Vagina (tissue), 2 donors: ENCODE measurements around the gene DCAKD. TPM values are rescaled to one million over a fixed set of nuclear protein-coding genes. Genes with fewer than 3 reads are reported as not detected.

Experiments
- DNase-seq, 2 donors: peaks; one replicate each; pipeline ENCODE4 v3.0.0-alpha.2; 2017; ENCODE audit errors: extremely low spot score in 2 of 2
- H3K27ac ChIP-seq: fragments of 200-600 bp; sonication (generic); one replicate; pipeline ENCODE4 v1.5.1; 2019
- H3K27me3 ChIP-seq: fragments of 200-600 bp; sonication (generic); one replicate; pipeline ENCODE4 v1.5.1; 2019
- H3K36me3 ChIP-seq, 2 donors: fragments of 200-600 bp; sonication (generic); one replicate each; pipeline ENCODE4 v1.5.1; 2017 to 2019
- H3K4me1 ChIP-seq: fragments of 200-600 bp; sonication (generic); one replicate; pipeline ENCODE4 v1.5.1; 2019
- H3K4me3 ChIP-seq, 2 donors: fragments of 200-600 bp; sonication (generic); 1 replicate in 1 of 2; 2 replicates in 1 of 2; pipeline ENCODE4 v1.5.1; 2016 to 2019
- H3K9me3 ChIP-seq: fragments of 200-600 bp; sonication (generic); one replicate; pipeline ENCODE4 v1.5.1; 2019
- POLR2A ChIP-seq, 2 donors: fragments of 450-650 bp; IDR thresholded peaks; one replicate each; pipeline ENCODE4 v1.6.1; 2017; ENCODE audit warnings: antibody characterized with exemption in 2 of 2, mild to moderate bottlenecking in 2 of 2, moderate library complexity in 2 of 2
- POLR2AphosphoS5 ChIP-seq, 2 donors: sonication (generic); formaldehyde crosslinking; IDR thresholded peaks; one replicate each; pipeline ENCODE4 v1.9.0; 2017; ENCODE audit warnings: antibody characterized with exemption in 2 of 2, mild to moderate bottlenecking in 2 of 2, low read depth in 1 of 2; ENCODE audit not compliant: insufficient read depth in 1 of 2
- intact Hi-C: fragments of 100-400 bp; cut with DNase I; formaldehyde crosslinking; loops from one replicate; pipeline ENCODE4 v1.15.1; 2023
- total RNA-seq: library from RNA; depleted of rRNA; stranded (reverse); fragments of >200 nt; gene quantifications from one replicate; pipeline ENCODE4 v1.2.3, GENCODE V29; 2016
- TF ChIP-seq, protein P1 (sequence below), 3 experiments: fragments of 450-650 bp in 2 of 3; fragments of 200-600 bp in 1 of 3; sonication (generic) in 1 of 3; IDR thresholded peaks; one replicate each; pipeline ENCODE4 v1.5.1; 2017 to 2019; ENCODE audit warnings: antibody characterized with exemption in 3 of 3, mild to moderate bottlenecking in 2 of 3, moderate library complexity in 2 of 3

The DCAKD gene
- total RNA-seq, 1 donor from 2014 or later, result 54.5 TPM

DNA sequence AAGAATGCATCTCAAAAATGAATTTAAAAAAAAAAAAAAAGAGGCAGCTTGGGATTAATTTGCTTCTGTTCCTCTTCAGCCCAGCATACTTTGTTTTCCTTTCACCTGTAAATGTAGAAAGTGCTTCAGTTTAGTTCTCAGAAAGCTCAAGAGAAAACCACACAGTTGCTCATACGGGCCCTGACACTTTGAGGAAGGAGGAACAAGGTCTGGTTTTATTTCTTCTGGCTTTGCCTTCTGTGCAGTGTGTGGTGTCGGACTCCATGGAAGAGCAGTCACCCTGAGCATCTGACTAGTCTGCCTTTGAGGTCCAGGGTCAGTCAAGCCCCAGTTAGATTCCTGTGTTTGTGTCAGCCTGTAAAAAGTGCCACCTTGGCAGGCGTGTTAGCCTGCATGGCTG is 37.3 kb upstream of the DCAKD start:
- no peak overlapping the region for H3K4me3 ChIP-seq
- TF ChIP-seq POLR2A (IDR thresholded peaks at IDR 0.05) (no peak), POLR2AphosphoS5 (IDR thresholded peaks at IDR 0.05; ENCODE audit: insufficient read depth in 1 of 2, low read depth in 1 of 2) (no peak)
- TF ChIP-seq, protein P1, sequence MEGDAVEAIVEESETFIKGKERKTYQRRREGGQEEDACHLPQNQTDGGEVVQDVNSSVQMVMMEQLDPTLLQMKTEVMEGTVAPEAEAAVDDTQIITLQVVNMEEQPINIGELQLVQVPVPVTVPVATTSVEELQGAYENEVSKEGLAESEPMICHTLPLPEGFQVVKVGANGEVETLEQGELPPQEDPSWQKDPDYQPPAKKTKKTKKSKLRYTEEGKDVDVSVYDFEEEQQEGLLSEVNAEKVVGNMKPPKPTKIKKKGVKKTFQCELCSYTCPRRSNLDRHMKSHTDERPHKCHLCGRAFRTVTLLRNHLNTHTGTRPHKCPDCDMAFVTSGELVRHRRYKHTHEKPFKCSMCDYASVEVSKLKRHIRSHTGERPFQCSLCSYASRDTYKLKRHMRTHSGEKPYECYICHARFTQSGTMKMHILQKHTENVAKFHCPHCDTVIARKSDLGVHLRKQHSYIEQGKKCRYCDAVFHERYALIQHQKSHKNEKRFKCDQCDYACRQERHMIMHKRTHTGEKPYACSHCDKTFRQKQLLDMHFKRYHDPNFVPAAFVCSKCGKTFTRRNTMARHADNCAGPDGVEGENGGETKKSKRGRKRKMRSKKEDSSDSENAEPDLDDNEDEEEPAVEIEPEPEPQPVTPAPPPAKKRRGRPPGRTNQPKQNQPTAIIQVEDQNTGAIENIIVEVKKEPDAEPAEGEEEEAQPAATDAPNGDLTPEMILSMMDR (IDR thresholded peaks at IDR 0.05), result no peak
- peaks cover 42% of the 10 kb centered on the region for H3K4me1 ChIP-seq
- no peaks in the 10 kb centered on the region for H3K9me3 ChIP-seq
- peaks cover 2 to 42% of the 10 kb centered on the region in 2 donors for H3K36me3 ChIP-seq
- no peak overlapping the region for H3K27ac ChIP-seq
- intact Hi-C loops, result no loop called here
- no peak for DNase-seq
- no peaks in the 10 kb centered on the region for H3K27me3 ChIP-seq

DNA sequence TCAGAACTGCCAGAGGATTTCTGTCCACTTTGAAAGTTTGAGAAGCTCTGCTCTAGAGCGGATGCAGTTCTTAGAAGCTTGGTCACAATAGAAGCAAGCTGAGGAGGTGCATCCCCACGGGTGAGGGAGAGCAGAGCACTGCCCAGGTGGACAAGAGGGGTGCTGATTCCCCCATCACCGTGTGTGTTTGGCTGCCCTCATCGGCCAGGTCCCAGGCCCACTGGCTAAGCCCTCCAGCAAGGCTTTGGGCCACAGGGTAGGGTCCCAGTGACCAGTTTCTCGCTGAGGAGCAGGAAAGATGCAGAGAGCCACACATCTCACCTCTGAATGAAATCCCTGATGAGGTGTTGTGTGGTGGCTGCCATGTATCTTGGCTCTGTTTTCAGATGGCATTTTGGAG is 36.5 kb upstream of the DCAKD start:
- Histone ChIP-seq H3K4me3 (no peak overlapping the region), H3K36me3 (peaks cover 2 to 48% of the 10 kb centered on the region in 2 donors), H3K9me3 (no peaks in the 10 kb centered on the region), H3K27ac (peak overlapping the region; percentile 16), H3K4me1 (peaks cover 34% of the 10 kb centered on the region), H3K27me3 (no peaks in the 10 kb centered on the region)
- TF ChIP-seq POLR2AphosphoS5 (IDR thresholded peaks at IDR 0.05; ENCODE audit: insufficient read depth in 1 of 2, low read depth in 1 of 2) (no peak), POLR2A (IDR thresholded peaks at IDR 0.05) (no peak)
- TF ChIP-seq, protein P1 (IDR thresholded peaks at IDR 0.05), result no peak
- intact Hi-C loops, result no loop called here
- no peak for DNase-seq

DNA sequence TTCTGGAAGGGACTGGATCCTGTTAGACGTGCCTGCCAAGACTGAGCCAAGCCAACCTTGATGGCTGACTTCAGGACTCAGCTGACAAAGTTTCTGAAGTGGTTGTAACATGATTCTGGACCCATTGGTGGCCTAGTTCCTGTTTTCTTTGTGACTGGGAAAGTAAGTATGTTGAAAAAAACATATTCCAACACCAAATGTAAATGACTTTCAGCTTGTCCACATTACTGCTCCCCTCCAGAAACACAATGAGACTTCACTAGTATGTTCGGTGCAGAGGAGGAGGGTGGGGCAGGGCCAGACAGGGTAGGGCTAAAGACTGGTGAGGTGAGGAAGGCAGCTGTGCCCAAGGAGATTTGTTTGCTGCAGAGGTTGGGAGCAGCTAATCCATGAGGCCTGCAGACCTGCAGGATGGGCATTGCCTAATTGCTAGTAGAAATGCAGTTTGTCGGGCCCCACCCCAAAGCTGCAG is 36.1 kb upstream of the DCAKD start:
- Histone ChIP-seq H3K9me3 (no peaks in the 10 kb centered on the region), H3K4me3 (no peak overlapping the region), H3K4me1 (peaks cover 31% of the 10 kb centered on the region), H3K27me3 (no peaks in the 10 kb centered on the region), H3K27ac (peak overlapping the region; percentile 16), H3K36me3 (peaks cover 2 to 52% of the 10 kb centered on the region in 2 donors)
- intact Hi-C loops, result no loop called here
- no peak for DNase-seq
- TF ChIP-seq POLR2AphosphoS5 (IDR thresholded peaks at IDR 0.05; ENCODE audit: insufficient read depth in 1 of 2, low read depth in 1 of 2) (peak in 1 of 2 donors; percentile 56), POLR2A (IDR thresholded peaks at IDR 0.05) (no peak)
- TF ChIP-seq, protein P1 (IDR thresholded peaks at IDR 0.05), result no peak

DNA sequence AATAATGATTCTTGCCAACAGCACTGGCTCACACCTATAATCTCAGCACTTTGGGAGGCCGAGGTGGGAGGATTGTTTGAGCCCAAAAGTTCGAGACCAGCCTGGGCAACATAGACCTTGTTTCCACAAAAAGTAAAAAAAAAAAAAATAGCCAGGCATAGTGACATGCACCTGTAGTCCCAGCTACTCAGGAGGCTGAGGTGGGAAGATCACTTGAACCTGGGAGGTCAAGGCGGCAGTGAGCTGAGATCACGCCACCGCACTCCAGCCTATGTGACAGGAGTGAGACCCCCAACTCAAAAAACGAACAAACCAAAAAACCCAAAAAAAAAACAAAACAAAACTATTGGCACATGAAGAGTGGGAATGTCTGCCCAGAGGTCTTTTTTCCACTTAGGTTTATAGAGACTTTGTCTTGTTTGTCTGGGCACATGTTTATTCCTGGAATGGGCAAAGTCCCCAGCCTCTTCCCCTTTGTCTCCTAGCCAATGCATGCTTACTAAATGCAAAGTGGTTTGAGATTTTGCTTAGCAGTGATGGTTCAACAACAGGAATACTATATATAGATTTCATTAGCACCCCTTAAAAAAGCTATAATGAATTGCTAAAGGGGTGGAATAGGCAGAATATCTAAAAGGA is 35.6 kb upstream of the DCAKD start:
- H3K36me3 ChIP-seq, result peaks cover 2 to 58% of the 10 kb centered on the region in 2 donors
- DNase-seq, result no peak
- intact Hi-C loops, result no loop called here
- peak overlapping the region; percentile 16 for H3K27ac ChIP-seq
- H3K27me3 ChIP-seq, result no peaks in the 10 kb centered on the region
- H3K4me1 ChIP-seq, result peaks cover 31% of the 10 kb centered on the region
- H3K4me3 ChIP-seq, result no peak overlapping the region
- TF ChIP-seq POLR2AphosphoS5 (IDR thresholded peaks at IDR 0.05; ENCODE audit: insufficient read depth in 1 of 2, low read depth in 1 of 2) (no peak), POLR2A (IDR thresholded peaks at IDR 0.05) (no peak)
- TF ChIP-seq, protein P1 (IDR thresholded peaks at IDR 0.05), result no peak
- no peaks in the 10 kb centered on the region for H3K9me3 ChIP-seq

DNA sequence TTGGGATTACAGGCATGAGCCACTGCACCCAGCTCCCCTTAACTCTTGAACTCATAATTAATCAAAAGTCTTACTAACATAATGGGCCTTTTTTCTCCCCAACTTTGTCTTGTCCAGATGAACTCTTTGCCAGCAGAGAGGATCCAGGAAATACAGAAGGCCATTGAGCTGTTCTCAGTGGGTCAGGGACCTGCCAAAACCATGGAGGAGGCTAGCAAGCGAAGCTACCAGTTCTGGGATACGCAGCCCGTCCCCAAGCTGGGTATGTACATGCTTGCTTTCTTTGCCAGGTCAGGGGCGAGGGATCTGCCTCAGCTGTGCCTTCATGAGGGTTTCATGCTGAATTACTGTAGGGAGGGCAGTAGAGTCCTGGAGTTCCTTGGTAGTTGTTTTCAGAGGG is 35.0 kb upstream of the DCAKD start:
- peaks cover 31% of the 10 kb centered on the region for H3K4me1 ChIP-seq
- H3K27me3 ChIP-seq, result no peaks in the 10 kb centered on the region
- H3K4me3 ChIP-seq, result no peak overlapping the region
- intact Hi-C loops, result no loop called here
- no peak for DNase-seq
- peaks cover 2 to 58% of the 10 kb centered on the region in 2 donors for H3K36me3 ChIP-seq
- H3K9me3 ChIP-seq, result no peaks in the 10 kb centered on the region
- H3K27ac ChIP-seq, result peak overlapping the region; percentile 16
- no peak for TF ChIP-seq POLR2AphosphoS5 (IDR thresholded peaks at IDR 0.05; ENCODE audit: insufficient read depth in 1 of 2, low read depth in 1 of 2)
- TF ChIP-seq, protein P1 (IDR thresholded peaks at IDR 0.05), result no peak
